WTC11 (cell line): ENCODE results near the gene DDX39B. TPM values are rescaled to one million over a fixed set of nuclear protein-coding genes. Genes with fewer than 3 reads are reported as not detected.

Source experiments
- ATAC-seq: fragments of 200-7000 bp; cut with Tn5 transposase; 2 replicates; pipeline ENCODE4 v1.10.0; 2021; ENCODE audit warnings: mild to moderate bottlenecking, moderate library complexity
- CTCF ChIA-PET: fragments of 300-600 bp; sonication (Branson Sonifier 250); formaldehyde crosslinking; loops from one replicate; lab custom pipeline; 2021; ENCODE audit warnings: antibody characterized with exemption; lab: Charles Lee
- POLR2A ChIA-PET: fragments of 350-600 bp; sonication (Branson Sonifier 250); formaldehyde crosslinking; loops from one replicate; lab custom pipeline; 2021; ENCODE audit warnings: antibody characterized with exemption; lab: Charles Lee
- DNase-seq: peaks from one replicate; pipeline ENCODE4 v3.0.0; 2021; ENCODE audit warnings: low spot score
- H3K27ac Mint-ChIP-seq: 2 replicates; pipeline ENCODE4 v1.8.0; 2021; ENCODE audit warnings: mixed read lengths
- H3K27me3 Mint-ChIP-seq: 2 replicates; pipeline ENCODE4 v1.8.0; 2021; ENCODE audit warnings: low read depth, mild to moderate bottlenecking, moderate library complexity, mixed read lengths
- H3K36me3 Mint-ChIP-seq: 2 replicates; pipeline ENCODE4 v1.8.0; 2021; ENCODE audit warnings: mixed read lengths
- H3K4me1 Mint-ChIP-seq: 2 replicates; pipeline ENCODE4 v1.8.0; 2022; ENCODE audit warnings: mixed read lengths
- H3K4me3 Mint-ChIP-seq: 2 replicates; pipeline ENCODE4 v1.8.0; 2021; ENCODE audit warnings: mild to moderate bottlenecking, moderate library complexity, mixed read lengths
- H3K9me3 Mint-ChIP-seq: 2 replicates; pipeline ENCODE4 v1.8.0; 2021; ENCODE audit warnings: mixed read lengths
- E2F1 ChIP-seq: sonication (generic); formaldehyde crosslinking; IDR thresholded peaks from 2 replicates; pipeline ENCODE4 v1.8.0; 2022; ENCODE audit warnings: mild to moderate bottlenecking, missing genetic modification reagents
- FOXJ3 ChIP-seq: sonication (generic); formaldehyde crosslinking; IDR thresholded peaks from 2 replicates; pipeline ENCODE4 v1.9.0; 2021; ENCODE audit warnings: missing genetic modification reagents, mild to moderate bottlenecking, borderline replicate concordance
- FOXK1 ChIP-seq: sonication (generic); formaldehyde crosslinking; IDR thresholded peaks from 2 replicates; pipeline ENCODE4 v1.8.0; 2022; ENCODE audit warnings: mild to moderate bottlenecking, moderate library complexity, missing genetic modification reagents
- FOXP1 ChIP-seq: sonication (generic); formaldehyde crosslinking; IDR thresholded peaks from 2 replicates; pipeline ENCODE4 v1.8.0; 2022; ENCODE audit warnings: missing genetic modification reagents, mild to moderate bottlenecking, moderate library complexity, borderline replicate concordance
- IRF2 ChIP-seq: sonication (generic); formaldehyde crosslinking; IDR thresholded peaks from 2 replicates; pipeline ENCODE4 v1.8.0; 2022; ENCODE audit warnings: low read depth, missing genetic modification reagents, borderline replicate concordance
- NFE2L1 ChIP-seq: sonication (generic); formaldehyde crosslinking; IDR thresholded peaks from 2 replicates; pipeline ENCODE4 v1.8.1; 2023; ENCODE audit warnings: missing genetic modification reagents
- PRRX2 ChIP-seq: fragments of 250-450 bp; sonication (Bioruptor Pico); IDR thresholded peaks from 2 replicates; pipeline ENCODE4 v1.8.0; 2021; ENCODE audit warnings: mild to moderate bottlenecking
- RORB ChIP-seq: fragments of 250-450 bp; sonication (Bioruptor Pico); IDR thresholded peaks from 2 replicates; pipeline ENCODE4 v1.9.0; 2021; ENCODE audit warnings: mild to moderate bottlenecking
- SP1 ChIP-seq: sonication (generic); formaldehyde crosslinking; conservative IDR thresholded peaks from 2 replicates; pipeline ENCODE4 v1.8.1; 2022; ENCODE audit warnings: missing genetic modification reagents
- USF2 ChIP-seq: sonication (generic); formaldehyde crosslinking; IDR thresholded peaks from 2 replicates; pipeline ENCODE4 v1.8.1; 2023; ENCODE audit warnings: mild to moderate bottlenecking, missing genetic modification reagents, moderate library complexity
- ZNF317 ChIP-seq: sonication (generic); formaldehyde crosslinking; IDR thresholded peaks from 2 replicates; pipeline ENCODE4 v1.8.1; 2023; ENCODE audit warnings: low read depth, mild to moderate bottlenecking, moderate library complexity, missing genetic modification reagents, borderline replicate concordance
- ZNF416 ChIP-seq: fragments of 250-450 bp; sonication (Bioruptor Pico); IDR thresholded peaks from 2 replicates; pipeline ENCODE4 v1.9.0; 2021; ENCODE audit warnings: mild to moderate bottlenecking, inconsistent platforms
- ZSCAN18 ChIP-seq: fragments of 250-450 bp; sonication (Bioruptor Pico); IDR thresholded peaks from 2 replicates; pipeline ENCODE4 v2.1.2; 2022; ENCODE audit warnings: mild to moderate bottlenecking, moderate library complexity
- total RNA-seq: library from RNA; stranded (reverse); gene quantifications from 3 replicates; pipeline ENCODE4 v1.2.3, GENCODE V29; 2021
- TF ChIP-seq, protein P1 (sequence below): sonication (generic); formaldehyde crosslinking; IDR thresholded peaks from 2 replicates; pipeline ENCODE4 v1.8.0; 2023; ENCODE audit warnings: missing genetic modification reagents, mild to moderate bottlenecking, borderline replicate concordance
- TF ChIP-seq, protein P2 (sequence below): sonication (generic); formaldehyde crosslinking; IDR thresholded peaks from 2 replicates; pipeline ENCODE4 v1.8.0; 2022; ENCODE audit warnings: mild to moderate bottlenecking, missing genetic modification reagents
- TF ChIP-seq, protein P3 (sequence below): fragments of 250-450 bp; sonication (Bioruptor Pico); IDR thresholded peaks from 2 replicates; pipeline ENCODE4 v1.9.0; 2021; ENCODE audit warnings: mild to moderate bottlenecking, borderline replicate concordance
- TF ChIP-seq, protein P4 (sequence below): sonication (generic); formaldehyde crosslinking; IDR thresholded peaks from 2 replicates; pipeline ENCODE4 v1.8.1; 2023; ENCODE audit warnings: mild to moderate bottlenecking, missing genetic modification reagents, moderate library complexity

DDX39B gene
- total RNA-seq, 1 experiment from 2014 or later = 712 TPM

DNA sequence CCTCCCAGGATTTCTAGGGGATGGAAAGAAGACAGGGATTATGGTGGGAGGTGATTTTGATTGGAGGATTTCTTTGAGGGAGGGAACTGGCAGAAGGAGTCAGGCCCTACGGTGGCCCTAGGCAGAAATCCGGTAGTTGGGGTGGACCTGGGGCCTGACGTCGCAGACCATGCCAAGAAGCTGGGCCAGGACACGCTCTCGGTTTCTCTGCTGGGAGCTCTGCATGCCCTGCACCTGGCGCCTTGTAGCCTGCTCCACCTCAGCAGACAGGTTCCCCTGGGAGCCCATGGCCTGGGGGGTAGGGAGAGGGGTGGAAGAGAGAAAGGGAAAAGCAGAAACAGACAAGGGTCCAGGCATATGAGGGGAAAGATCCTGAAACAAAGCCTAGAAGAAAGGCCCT, 3.5 kb upstream of the DDX39B start (continued):
- TF ChIP-seq, protein P1, sequence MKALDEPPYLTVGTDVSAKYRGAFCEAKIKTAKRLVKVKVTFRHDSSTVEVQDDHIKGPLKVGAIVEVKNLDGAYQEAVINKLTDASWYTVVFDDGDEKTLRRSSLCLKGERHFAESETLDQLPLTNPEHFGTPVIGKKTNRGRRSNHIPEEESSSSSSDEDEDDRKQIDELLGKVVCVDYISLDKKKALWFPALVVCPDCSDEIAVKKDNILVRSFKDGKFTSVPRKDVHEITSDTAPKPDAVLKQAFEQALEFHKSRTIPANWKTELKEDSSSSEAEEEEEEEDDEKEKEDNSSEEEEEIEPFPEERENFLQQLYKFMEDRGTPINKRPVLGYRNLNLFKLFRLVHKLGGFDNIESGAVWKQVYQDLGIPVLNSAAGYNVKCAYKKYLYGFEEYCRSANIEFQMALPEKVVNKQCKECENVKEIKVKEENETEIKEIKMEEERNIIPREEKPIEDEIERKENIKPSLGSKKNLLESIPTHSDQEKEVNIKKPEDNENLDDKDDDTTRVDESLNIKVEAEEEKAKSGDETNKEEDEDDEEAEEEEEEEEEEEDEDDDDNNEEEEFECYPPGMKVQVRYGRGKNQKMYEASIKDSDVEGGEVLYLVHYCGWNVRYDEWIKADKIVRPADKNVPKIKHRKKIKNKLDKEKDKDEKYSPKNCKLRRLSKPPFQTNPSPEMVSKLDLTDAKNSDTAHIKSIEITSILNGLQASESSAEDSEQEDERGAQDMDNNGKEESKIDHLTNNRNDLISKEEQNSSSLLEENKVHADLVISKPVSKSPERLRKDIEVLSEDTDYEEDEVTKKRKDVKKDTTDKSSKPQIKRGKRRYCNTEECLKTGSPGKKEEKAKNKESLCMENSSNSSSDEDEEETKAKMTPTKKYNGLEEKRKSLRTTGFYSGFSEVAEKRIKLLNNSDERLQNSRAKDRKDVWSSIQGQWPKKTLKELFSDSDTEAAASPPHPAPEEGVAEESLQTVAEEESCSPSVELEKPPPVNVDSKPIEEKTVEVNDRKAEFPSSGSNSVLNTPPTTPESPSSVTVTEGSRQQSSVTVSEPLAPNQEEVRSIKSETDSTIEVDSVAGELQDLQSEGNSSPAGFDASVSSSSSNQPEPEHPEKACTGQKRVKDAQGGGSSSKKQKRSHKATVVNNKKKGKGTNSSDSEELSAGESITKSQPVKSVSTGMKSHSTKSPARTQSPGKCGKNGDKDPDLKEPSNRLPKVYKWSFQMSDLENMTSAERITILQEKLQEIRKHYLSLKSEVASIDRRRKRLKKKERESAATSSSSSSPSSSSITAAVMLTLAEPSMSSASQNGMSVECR = no peak

- Mint-ChIP-seq H3K4me3 (no peak overlapping the region; the same call in 1 of the 2 replicates), H3K27ac (no peak overlapping the region)
- POLR2A ChIA-PET = no interaction called here
- no peak for DNase-seq
- TF ChIP-seq, protein P2, sequence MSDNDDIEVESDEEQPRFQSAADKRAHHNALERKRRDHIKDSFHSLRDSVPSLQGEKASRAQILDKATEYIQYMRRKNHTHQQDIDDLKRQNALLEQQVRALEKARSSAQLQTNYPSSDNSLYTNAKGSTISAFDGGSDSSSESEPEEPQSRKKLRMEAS = no peak
- TF ChIP-seq ZNF317 (CRISPR knock-in tag) (no peak), ZSCAN18 (CRISPR knock-in tag) (no peak), RORB (CRISPR knock-in tag) (no peak)
- TF ChIP-seq, protein P3, sequence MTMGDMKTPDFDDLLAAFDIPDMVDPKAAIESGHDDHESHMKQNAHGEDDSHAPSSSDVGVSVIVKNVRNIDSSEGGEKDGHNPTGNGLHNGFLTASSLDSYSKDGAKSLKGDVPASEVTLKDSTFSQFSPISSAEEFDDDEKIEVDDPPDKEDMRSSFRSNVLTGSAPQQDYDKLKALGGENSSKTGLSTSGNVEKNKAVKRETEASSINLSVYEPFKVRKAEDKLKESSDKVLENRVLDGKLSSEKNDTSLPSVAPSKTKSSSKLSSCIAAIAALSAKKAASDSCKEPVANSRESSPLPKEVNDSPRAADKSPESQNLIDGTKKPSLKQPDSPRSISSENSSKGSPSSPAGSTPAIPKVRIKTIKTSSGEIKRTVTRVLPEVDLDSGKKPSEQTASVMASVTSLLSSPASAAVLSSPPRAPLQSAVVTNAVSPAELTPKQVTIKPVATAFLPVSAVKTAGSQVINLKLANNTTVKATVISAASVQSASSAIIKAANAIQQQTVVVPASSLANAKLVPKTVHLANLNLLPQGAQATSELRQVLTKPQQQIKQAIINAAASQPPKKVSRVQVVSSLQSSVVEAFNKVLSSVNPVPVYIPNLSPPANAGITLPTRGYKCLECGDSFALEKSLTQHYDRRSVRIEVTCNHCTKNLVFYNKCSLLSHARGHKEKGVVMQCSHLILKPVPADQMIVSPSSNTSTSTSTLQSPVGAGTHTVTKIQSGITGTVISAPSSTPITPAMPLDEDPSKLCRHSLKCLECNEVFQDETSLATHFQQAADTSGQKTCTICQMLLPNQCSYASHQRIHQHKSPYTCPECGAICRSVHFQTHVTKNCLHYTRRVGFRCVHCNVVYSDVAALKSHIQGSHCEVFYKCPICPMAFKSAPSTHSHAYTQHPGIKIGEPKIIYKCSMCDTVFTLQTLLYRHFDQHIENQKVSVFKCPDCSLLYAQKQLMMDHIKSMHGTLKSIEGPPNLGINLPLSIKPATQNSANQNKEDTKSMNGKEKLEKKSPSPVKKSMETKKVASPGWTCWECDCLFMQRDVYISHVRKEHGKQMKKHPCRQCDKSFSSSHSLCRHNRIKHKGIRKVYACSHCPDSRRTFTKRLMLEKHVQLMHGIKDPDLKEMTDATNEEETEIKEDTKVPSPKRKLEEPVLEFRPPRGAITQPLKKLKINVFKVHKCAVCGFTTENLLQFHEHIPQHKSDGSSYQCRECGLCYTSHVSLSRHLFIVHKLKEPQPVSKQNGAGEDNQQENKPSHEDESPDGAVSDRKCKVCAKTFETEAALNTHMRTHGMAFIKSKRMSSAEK (CRISPR knock-in tag) = no peak
- TF ChIP-seq, all 79 proteins: peak for 0
- no peak for ATAC-seq
- CTCF ChIA-PET = interaction anchor here (4.8 to 7.2 kb wide), 2 partner anchors 53 to 54 kb away, joined by 23 to 319 read pairs; partner anchors contain the start of gene NCR3
- Mint-ChIP-seq H3K9me3 (no peaks in the 10 kb centered on the region), H3K27me3 (no peaks in the 10 kb centered on the region), H3K36me3 (peaks cover 28% of the 10 kb centered on the region), H3K4me1 (peaks cover 31% of the 10 kb centered on the region)
Measured at GRCh38 chr6:31544676-31545075, 2.9 kb upstream of the DDX39B start.

- DNase-seq = no peak
- TF ChIP-seq NFE2L1 (CRISPR knock-in tag) = no peak
- TF ChIP-seq USF2 (CRISPR knock-in tag) = no peak
- TF ChIP-seq ZNF416 = no peak
- no peak for TF ChIP-seq PRRX2 (CRISPR knock-in tag)
- TF ChIP-seq FOXK1 (CRISPR knock-in tag) = no peak
- no peak for TF ChIP-seq SP1
- TF ChIP-seq ZNF317 (CRISPR knock-in tag) = no peak
- TF ChIP-seq FOXJ3 (CRISPR knock-in tag) = no peak
- no peak for TF ChIP-seq E2F1 (CRISPR knock-in tag)
- TF ChIP-seq IRF2 (CRISPR knock-in tag) = no peak
- TF ChIP-seq, protein P4, sequence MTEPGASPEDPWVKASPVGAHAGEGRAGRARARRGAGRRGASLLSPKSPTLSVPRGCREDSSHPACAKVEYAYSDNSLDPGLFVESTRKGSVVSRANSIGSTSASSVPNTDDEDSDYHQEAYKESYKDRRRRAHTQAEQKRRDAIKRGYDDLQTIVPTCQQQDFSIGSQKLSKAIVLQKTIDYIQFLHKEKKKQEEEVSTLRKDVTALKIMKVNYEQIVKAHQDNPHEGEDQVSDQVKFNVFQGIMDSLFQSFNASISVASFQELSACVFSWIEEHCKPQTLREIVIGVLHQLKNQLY (CRISPR knock-in tag) = no peak
- TF ChIP-seq FOXP1 (CRISPR knock-in tag) = no peak
- no peak for ATAC-seq
- peaks cover 29% of the 10 kb centered on the region for H3K36me3 Mint-ChIP-seq
- no peak overlapping the region for H3K4me3 Mint-ChIP-seq
- H3K27me3 Mint-ChIP-seq = no peaks in the 10 kb centered on the region
- peaks cover 41% of the 10 kb centered on the region for H3K4me1 Mint-ChIP-seq
- POLR2A ChIA-PET = no interaction called here
- no peaks in the 10 kb centered on the region for H3K9me3 Mint-ChIP-seq
- CTCF ChIA-PET = interaction anchor here (4.8 kb wide), 1 partner anchor 55 kb away, joined by 23 read pairs; no protein-coding TSS in a partner anchor
- no peak overlapping the region for H3K27ac Mint-ChIP-seq
Measured at GRCh38 chr6:31543639-31544038, 1.8 kb upstream of the DDX39B start.
